SIG-M5 treated with dmso at 0.1 percent for 504 hours (cell line): ENCODE data around the gene KCNK4.
"Not testable (repeated sequence)": the region's sequence is repeated elsewhere in the genome, so short reads cannot be mapped to it uniquely, and the experiment has no call there.

Experiments used
- DNase-seq: peaks from one replicate; lab custom pipeline; 2025; ENCODE audit not compliant: unreplicated experiment; lab: John Stamatoyannopoulos, UW

Gene KCNK4

GRCh38 chr11:64305691-64306562 is 14.8 kb downstream of the KCNK4 start:
- DNase-seq = peak; percentile 77

- DNase-seq = no peak
Observed at GRCh38 chr11:64306563-64306875, 15.4 kb downstream of the KCNK4 start.

GRCh38 chr11:64306876-64307622 is 15.9 kb downstream of the KCNK4 start:
- DNase-seq = no peak

- not testable (repeated sequence) for DNase-seq
Observed at GRCh38 chr11:64307795-64308194, 16.7 kb downstream of the KCNK4 start.

- DNase-seq = no peak
Observed at GRCh38 chr11:64312947-64313346, 21.8 kb downstream of the KCNK4 start.

- no peak for DNase-seq
Observed at GRCh38 chr11:64313491-64314145, 22.5 kb downstream of the KCNK4 start.

GRCh38 chr11:64314146-64314804 is 23.2 kb downstream of the KCNK4 start:
- DNase-seq = no peak

- no peak for DNase-seq
Observed at GRCh38 chr11:64314805-64315561, 23.9 kb downstream of the KCNK4 start.

- DNase-seq = not testable (repeated sequence)
Observed at GRCh38 chr11:64315667-64316526, 24.8 kb downstream of the KCNK4 start.

GRCh38 chr11:64316672-64317324 is 25.7 kb downstream of the KCNK4 start:
- no peak for DNase-seq

GRCh38 chr11:64317325-64317960 is 26.3 kb downstream of the KCNK4 start, which contains the start of gene TRMT112:
Gene TRMT112 (minus strand): TSS chr11:64317559. CDS start chr11:64317526, 33 bp downstream.
- DNase-seq = peak; percentile 98

GRCh38 chr11:64317961-64318765 is 27.1 kb downstream of the KCNK4 start, which contains the start of gene PRDX5:
Gene PRDX5 (plus strand): TSS chr11:64318121. CDS start chr11:64318216, 95 bp downstream.
- peak; percentile 96 for DNase-seq

GRCh38 chr11:64318766-64319761 is 28.0 kb downstream of the KCNK4 start:
- DNase-seq = peak; percentile 80

GRCh38 chr11:64320556-64320955 is 29.5 kb downstream of the KCNK4 start:
- no peak for DNase-seq

GRCh38 chr11:64321026-64321425 is 29.9 kb downstream of the KCNK4 start:
- DNase-seq = no peak

GRCh38 chr11:64321533-64321932 is 30.4 kb downstream of the KCNK4 start:
- no peak for DNase-seq
